Neuronal stem cell (in vitro differentiated cells): ENCODE measurements around the gene SSBP3.

Experiments
- DNase-seq: peaks from one replicate; pipeline ENCODE4 v3.0.0-alpha.2; 2013; ENCODE audit warnings: low spot score
- H2AFZ ChIP-seq: one replicate; pipeline ENCODE4 v1.6.1; 2013; ENCODE audit warnings: mild to moderate bottlenecking, low read length, inconsistent platforms
- H2AK5ac ChIP-seq: 2 replicates; pipeline ENCODE4 v1.6.1; 2013; ENCODE audit warnings: low read depth, mild to moderate bottlenecking, inconsistent platforms, low read length, moderate library complexity, mixed read lengths
- H2BK120ac ChIP-seq: 2 replicates; pipeline ENCODE4 v1.6.1; 2013; ENCODE audit warnings: low read depth, mild to moderate bottlenecking, inconsistent platforms, low read length, moderate library complexity, mixed read lengths
- H2BK12ac ChIP-seq: one replicate; pipeline ENCODE4 v1.6.1; 2013; ENCODE audit warnings: low read length, inconsistent platforms
- H2BK15ac ChIP-seq: 2 replicates; pipeline ENCODE4 v1.6.1; 2013; ENCODE audit warnings: mild to moderate bottlenecking, low read length, inconsistent platforms, mixed read lengths
- H2BK5ac ChIP-seq: one replicate; pipeline ENCODE4 v1.6.1; 2013; ENCODE audit warnings: inconsistent platforms, mild to moderate bottlenecking, low read length, moderate library complexity
- H3K14ac ChIP-seq: one replicate; pipeline ENCODE4 v1.6.1; 2013; ENCODE audit warnings: low read length, inconsistent platforms
- H3K18ac ChIP-seq: 2 replicates; pipeline ENCODE4 v1.6.1; 2013; ENCODE audit warnings: low read length, inconsistent platforms
- H3K23ac ChIP-seq: 2 replicates; pipeline ENCODE4 v1.6.1; 2013; ENCODE audit warnings: low read depth, mild to moderate bottlenecking, mixed read lengths, low read length, inconsistent platforms; ENCODE audit not compliant: poor library complexity
- H3K27ac ChIP-seq: replicated peaks from 3 replicates; pipeline ENCODE4 v1.5.1; 2013; ENCODE audit warnings: low read length, inconsistent platforms
- H3K27me3 ChIP-seq, 3 experiments: 2 replicates each; pipeline ENCODE4 v1.6.1; 2013; ENCODE audit warnings: low read length in 3 of 3, mild to moderate bottlenecking in 2 of 3, inconsistent platforms in 1 of 3, low read depth in 1 of 3, mixed read lengths in 1 of 3, moderate library complexity in 1 of 3; ENCODE audit not compliant: control insufficient read depth in 3 of 3, insufficient read depth in 3 of 3
- H3K36me3 ChIP-seq, 2 donors: replicated peaks in 1 of 2; 2 replicates each; pipeline ENCODE4 v1.6.1; 2013; ENCODE audit warnings: low read length in 2 of 2; ENCODE audit not compliant: control insufficient read depth in 2 of 2, insufficient read depth in 2 of 2
- H3K4ac ChIP-seq: 2 replicates; pipeline ENCODE4 v1.6.1; 2013; ENCODE audit warnings: inconsistent platforms, mild to moderate bottlenecking, low read length, moderate library complexity
- H3K4me1 ChIP-seq, 2 donors: 1 replicate in 1 of 2; 2 replicates in 1 of 2; pipeline ENCODE4 v1.6.1; 2013; ENCODE audit warnings: low read length in 2 of 2, low read depth in 1 of 2; ENCODE audit not compliant: control insufficient read depth in 2 of 2, insufficient read depth in 1 of 2
- H3K4me2 ChIP-seq: one replicate; pipeline ENCODE4 v1.6.1; 2013; ENCODE audit warnings: mild to moderate bottlenecking, low read length, inconsistent platforms; ENCODE audit not compliant: insufficient read depth, poor library complexity, severe bottlenecking
- H3K4me3 ChIP-seq, 2 donors: 2 replicates each; pipeline ENCODE4 v1.5.1; 2013; ENCODE audit warnings: low read length in 2 of 2, mild to moderate bottlenecking in 2 of 2, inconsistent platforms in 1 of 2, moderate library complexity in 1 of 2
- H3K79me1 ChIP-seq: one replicate; pipeline ENCODE4 v1.6.1; 2013; ENCODE audit warnings: low read depth, mild to moderate bottlenecking, inconsistent platforms, low read length, moderate library complexity
- H3K9ac ChIP-seq: one replicate; pipeline ENCODE4 v1.6.1; 2013; ENCODE audit warnings: mild to moderate bottlenecking, low read depth, low read length, inconsistent platforms; ENCODE audit not compliant: poor library complexity
- H3K9me3 ChIP-seq, 2 donors: replicated peaks in 1 of 2; 2 replicates each; pipeline versions ENCODE3 to v1.6.1; 2013; ENCODE audit warnings: low read length in 2 of 2, mild to moderate bottlenecking in 2 of 2, inconsistent platforms in 1 of 2, low read depth in 1 of 2, mixed read lengths in 1 of 2, moderate library complexity in 1 of 2; ENCODE audit not compliant: control insufficient read depth in 2 of 2, insufficient read depth in 1 of 2
- H4K8ac ChIP-seq: one replicate; pipeline ENCODE4 v1.6.1; 2013; ENCODE audit warnings: low read depth, mild to moderate bottlenecking, inconsistent platforms, low read length, moderate library complexity
- H4K91ac ChIP-seq: one replicate; pipeline ENCODE4 v1.6.1; 2013; ENCODE audit warnings: low read length, low read depth, mild to moderate bottlenecking, inconsistent platforms; ENCODE audit not compliant: poor library complexity
- WGBS, 2 donors: extraction: QIAGEN DNeasy Blood & Tissue Kit; methylation state at CpG; one replicate each; pipeline ENCODE4 v1.1.7; 2013; ENCODE audit warnings: missing lambda C conversion rate in 2 of 2, mixed read lengths in 1 of 2; ENCODE audit not compliant: insufficient read length in 2 of 2, insufficient replicate concordance in 1 of 2; ENCODE audit errors: extremely low coverage in 2 of 2; 5-methylcytosine and 5-hydroxymethylcytosine counted together

The SSBP3 gene

GRCh38 chr1:54227091-54227602 lies 179.0 kb downstream of the SSBP3 start:
- Histone ChIP-seq H3K4me2 (no peak overlapping the region), H4K8ac (no peak overlapping the region), H2AK5ac (no peak overlapping the region), H2BK15ac (no peak overlapping the region), H3K4me1 (peaks cover 11 to 20% of the 10 kb centered on the region in 2 donors), H2AFZ (no peak overlapping the region), H3K36me3 (peaks cover 1 to 78% of the 10 kb centered on the region in 2 donors), H3K4ac (no peak overlapping the region), H2BK5ac (no peak overlapping the region), H3K9ac (no peak overlapping the region), H3K23ac (peak overlapping the region; percentile 39), H3K18ac (peak overlapping the region; percentile 64), H2BK120ac (no peak overlapping the region), H2BK12ac (peak overlapping the region; percentile 26), H3K9me3 (no peaks in the 10 kb centered on the region), H4K91ac (no peak overlapping the region), H3K14ac (peak overlapping the region; percentile 40), H3K4me3 (no peak overlapping the region), H3K79me1 (no peaks in the 10 kb centered on the region), H3K27me3 (no peaks in the 10 kb centered on the region), H3K27ac (no peak overlapping the region)
- WGBS, 2 donors: no CpG with 5 or more reads among the region's 8 CpGs
- DNase-seq: no peak

DNA sequence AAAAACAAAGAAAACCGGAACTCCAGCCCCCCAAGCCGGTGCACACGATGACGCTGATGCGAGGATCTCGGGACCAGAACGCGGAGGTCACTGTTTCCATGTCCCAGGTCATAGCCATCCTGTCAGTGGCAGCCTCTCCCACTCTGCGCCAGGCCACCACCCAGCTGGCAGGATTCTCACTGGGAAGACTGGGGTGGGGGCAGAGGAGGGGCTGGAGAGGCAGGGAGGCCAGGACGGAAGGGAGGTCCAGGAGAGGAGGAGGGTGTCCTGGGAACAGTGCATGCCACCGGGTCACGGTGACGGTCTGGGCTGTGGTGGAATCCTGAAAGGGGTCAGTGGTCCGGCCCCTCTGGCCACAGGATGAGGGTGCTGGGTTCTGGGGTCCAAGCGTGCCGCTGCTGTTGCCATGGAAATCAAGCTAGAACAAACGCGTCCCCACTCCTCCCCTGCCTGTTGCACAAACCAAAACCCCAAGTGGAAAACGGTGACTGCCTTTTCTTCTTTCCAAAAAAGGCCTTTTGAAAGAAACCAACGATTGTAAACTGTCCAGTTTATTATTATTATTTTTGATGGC lies 180.1 kb downstream of the SSBP3 start:
- H3K23ac ChIP-seq: peak overlapping the region; percentile 11
- whole genome bisulfite sequencing, 2 donors: no CpG with 5 or more reads among the region's 20 CpGs
- no peak overlapping the region for H2BK120ac ChIP-seq
- no peak overlapping the region for H3K27ac ChIP-seq
- H2BK15ac ChIP-seq: no peak overlapping the region
- H3K27me3 ChIP-seq: no peaks in the 10 kb centered on the region
- DNase-seq: no peak
- H2BK12ac ChIP-seq: no peak overlapping the region
- H2AFZ ChIP-seq: no peak overlapping the region
- no peaks in the 10 kb centered on the region for H3K9me3 ChIP-seq
- H3K14ac ChIP-seq: no peak overlapping the region
- no peak overlapping the region for H3K4me3 ChIP-seq
- H2AK5ac ChIP-seq: no peak overlapping the region
- no peak overlapping the region for H4K91ac ChIP-seq
- H3K36me3 ChIP-seq: peaks cover 3 to 78% of the 10 kb centered on the region in 2 donors
- no peaks in the 10 kb centered on the region for H3K79me1 ChIP-seq
- H3K4me1 ChIP-seq: peaks cover 11 to 20% of the 10 kb centered on the region in 2 donors
- H4K8ac ChIP-seq: no peak overlapping the region
- H3K9ac ChIP-seq: no peak overlapping the region
- H3K4ac ChIP-seq: no peak overlapping the region
- H3K18ac ChIP-seq: peak overlapping the region; percentile 6
- H3K4me2 ChIP-seq: no peak overlapping the region
- H2BK5ac ChIP-seq: no peak overlapping the region

GRCh38 chr1:54225378-54225777 lies 180.8 kb downstream of the SSBP3 start:
- Histone ChIP-seq H3K79me1 (no peaks in the 10 kb centered on the region), H2BK12ac (no peak overlapping the region), H3K27me3 (no peaks in the 10 kb centered on the region), H2BK15ac (no peak overlapping the region), H3K9me3 (no peaks in the 10 kb centered on the region), H3K27ac (no peak overlapping the region), H2BK120ac (no peak overlapping the region), H3K4ac (no peak overlapping the region), H4K91ac (no peak overlapping the region), H4K8ac (no peak overlapping the region), H3K4me2 (no peak overlapping the region), H3K23ac (no peak overlapping the region), H3K4me3 (no peak overlapping the region), H2AK5ac (no peak overlapping the region), H2AFZ (no peak overlapping the region), H3K9ac (no peak overlapping the region), H3K18ac (no peak overlapping the region), H3K36me3 (peaks cover 3 to 77% of the 10 kb centered on the region in 2 donors), H2BK5ac (no peak overlapping the region), H3K14ac (no peak overlapping the region), H3K4me1 (peaks cover 11 to 20% of the 10 kb centered on the region in 2 donors)
- WGBS, 2 donors: 100% methylated on average over 2 of the region's 6 CpGs
- no peak for DNase-seq

DNA sequence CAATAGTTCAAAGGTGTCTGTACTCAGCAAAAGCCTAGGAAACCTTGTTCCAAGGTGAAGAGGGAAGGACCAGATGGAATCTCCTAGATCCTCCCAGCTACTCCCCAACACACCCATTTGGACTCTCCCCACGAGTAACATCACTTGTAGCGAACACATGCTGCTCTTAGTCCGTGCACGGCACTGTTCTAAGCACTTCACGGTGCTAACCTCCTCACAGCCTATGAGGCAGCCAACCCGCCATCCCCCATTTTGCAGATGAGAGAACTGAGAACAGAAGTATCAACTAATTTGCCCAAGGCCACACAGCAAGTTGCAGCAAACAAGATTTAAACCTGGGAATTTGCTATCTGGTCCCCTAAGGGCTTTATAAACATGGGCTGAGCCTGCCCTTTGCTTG lies 182.0 kb downstream of the SSBP3 start:
- no peak overlapping the region for H2BK12ac ChIP-seq
- no peaks in the 10 kb centered on the region for H3K9me3 ChIP-seq
- H3K4me2 ChIP-seq: no peak overlapping the region
- no peaks in the 10 kb centered on the region for H3K79me1 ChIP-seq
- H3K23ac ChIP-seq: no peak overlapping the region
- no peak overlapping the region for H3K4me3 ChIP-seq
- H3K27me3 ChIP-seq: no peaks in the 10 kb centered on the region
- no peak overlapping the region for H2AK5ac ChIP-seq
- H3K9ac ChIP-seq: no peak overlapping the region
- H2BK5ac ChIP-seq: no peak overlapping the region
- no peak overlapping the region for H4K8ac ChIP-seq
- H2AFZ ChIP-seq: no peak overlapping the region
- H2BK120ac ChIP-seq: no peak overlapping the region
- no peak for DNase-seq
- no peak overlapping the region for H3K18ac ChIP-seq
- H3K27ac ChIP-seq: no peak overlapping the region
- no peak overlapping the region for H4K91ac ChIP-seq
- H3K14ac ChIP-seq: no peak overlapping the region
- peaks cover 11 to 15% of the 10 kb centered on the region in 2 donors for H3K4me1 ChIP-seq
- H3K4ac ChIP-seq: no peak overlapping the region
- WGBS, 2 donors: no CpG with 5 or more reads among the region's 6 CpGs
- no peak overlapping the region for H2BK15ac ChIP-seq
- peaks cover 3 to 76% of the 10 kb centered on the region in 2 donors for H3K36me3 ChIP-seq
